Neural cell (in vitro differentiated cells): ENCODE results near the gene TPH2. TPM values are rescaled to one million over a fixed set of nuclear protein-coding genes. Genes with fewer than 3 reads are reported as not detected.

Source experiments
- H2AFZ ChIP-seq: fragments of 200-600, 300-800 bp; sonication (generic), shearing (Covaris generic); 2 replicates; pipeline ENCODE4 v1.6.0; 2014; ENCODE audit warnings: low read depth, mild to moderate bottlenecking, antibody characterized with exemption, low read length, moderate library complexity
- H3F3A ChIP-seq: fragments of 200-600 bp; shearing (Covaris generic); 2 replicates; pipeline ENCODE4 v1.6.1; 2016; ENCODE audit warnings: mild to moderate bottlenecking, moderate library complexity, mixed read lengths, antibody characterized with exemption, low read length; ENCODE audit not compliant: insufficient read depth, poor library complexity, severe bottlenecking
- H3K27ac ChIP-seq: fragments of 200-600, 300-800 bp; sonication (generic), shearing (Covaris generic); 2 replicates; pipeline ENCODE4 v1.5.1; 2014; ENCODE audit warnings: mild to moderate bottlenecking, low read length, moderate library complexity
- H3K27me3 ChIP-seq: fragments of 300-800, 200-600 bp; sonication (generic), shearing (Covaris generic); 2 replicates; pipeline ENCODE4 v1.6.0; 2014; ENCODE audit warnings: mild to moderate bottlenecking, low read depth, low read length, moderate library complexity; ENCODE audit not compliant: insufficient read depth
- H3K36me3 ChIP-seq: fragments of 300-800, 200-600 bp; sonication (generic), shearing (Covaris generic); 2 replicates; pipeline ENCODE4 v1.5.1; 2014; ENCODE audit warnings: mild to moderate bottlenecking, antibody characterized with exemption, low read length, moderate library complexity; ENCODE audit not compliant: insufficient read depth
- H3K4me2 ChIP-seq: fragments of 300-800, 200-600 bp; sonication (generic), shearing (Covaris generic); 2 replicates; pipeline ENCODE4 v1.6.0; 2014; ENCODE audit warnings: mild to moderate bottlenecking, low read length
- H3K4me3 ChIP-seq: fragments of 300-800, 200-600 bp; sonication (generic), shearing (Covaris generic); 2 replicates; pipeline ENCODE4 v1.5.1; 2014; ENCODE audit warnings: mild to moderate bottlenecking, low read length, moderate library complexity
- H3K79me2 ChIP-seq: fragments of 200-600 bp; shearing (Covaris generic); replicated peaks from 2 replicates; pipeline ENCODE4 v1.6.0; 2014; ENCODE audit warnings: mild to moderate bottlenecking, low read length, moderate library complexity; ENCODE audit not compliant: insufficient read depth
- H3K9ac ChIP-seq: fragments of 300-800, 200-600 bp; sonication (generic), shearing (Covaris generic); 2 replicates; pipeline ENCODE4 v1.6.1; 2016; ENCODE audit warnings: mild to moderate bottlenecking, low read length, mixed read lengths
- H3K9me2 ChIP-seq: fragments of 200-600 bp; shearing (Covaris generic); 2 replicates; pipeline ENCODE4 v1.6.1; 2016; ENCODE audit warnings: mild to moderate bottlenecking, low read length, mixed read lengths; ENCODE audit not compliant: insufficient read depth
- H3K9me3 ChIP-seq: fragments of 200-600, 300-800 bp; sonication (generic), shearing (Covaris generic); 2 replicates; pipeline ENCODE4 v1.6.1; 2016; ENCODE audit warnings: mild to moderate bottlenecking, mixed run types, low read length, moderate library complexity, mixed read lengths
- H4K20me1 ChIP-seq: fragments of 200-600 bp; shearing (Covaris generic); 2 replicates; pipeline ENCODE4 v1.6.1; 2016; ENCODE audit warnings: mild to moderate bottlenecking, mixed run types; ENCODE audit not compliant: insufficient read depth
- EP300 ChIP-seq: fragments of 450-650 bp; conservative IDR thresholded peaks from 2 replicates; pipeline ENCODE4 v1.6.1; 2014; ENCODE audit warnings: antibody characterized with exemption, mild to moderate bottlenecking, moderate library complexity; ENCODE audit not compliant: poor library complexity, severe bottlenecking
- EZH2 ChIP-seq: fragments of 200-600, 300-800 bp; shearing (Covaris generic), sonication (generic); IDR thresholded peaks from 2 replicates; pipeline ENCODE4 v1.6.1; 2014; ENCODE audit warnings: antibody characterized with exemption, low read length, borderline replicate concordance, mild to moderate bottlenecking; ENCODE audit not compliant: insufficient read depth, poor library complexity, severe bottlenecking
- MXI1 ChIP-seq: fragments of 450-650 bp; conservative IDR thresholded peaks from 2 replicates; pipeline ENCODE4 v1.6.1; 2014; ENCODE audit warnings: antibody characterized with exemption, mild to moderate bottlenecking; ENCODE audit not compliant: poor library complexity, severe bottlenecking
- POLR2AphosphoS5 ChIP-seq: IDR thresholded peaks from 2 replicates; pipeline ENCODE4 v1.6.1; 2012
- RAD21 ChIP-seq: fragments of 450-650 bp; conservative IDR thresholded peaks from 2 replicates; pipeline ENCODE4 v1.6.1; 2014; ENCODE audit warnings: antibody characterized with exemption, mild to moderate bottlenecking, moderate library complexity
- SMC3 ChIP-seq: fragments of 450-650 bp; conservative IDR thresholded peaks from 2 replicates; pipeline ENCODE4 v1.6.1; 2014; ENCODE audit warnings: antibody characterized with exemption, mild to moderate bottlenecking, moderate library complexity; ENCODE audit not compliant: poor library complexity
- TAF1 ChIP-seq: IDR thresholded peaks from 2 replicates; pipeline ENCODE4 v1.6.1; 2012; ENCODE audit warnings: low read depth
- polyA plus RNA-seq: library from polyadenylated mRNA; depleted of rRNA; stranded (reverse); fragments of >200 nt; gene quantifications from 2 replicates; pipeline ENCODE4 v1.2.3, GENCODE V29; 2014
- TF ChIP-seq, protein P1 (sequence below): IDR thresholded peaks from 2 replicates; pipeline ENCODE4 v1.6.1; 2012; ENCODE audit warnings: borderline replicate concordance
- TF ChIP-seq, protein P2 (sequence below): fragments of 450-650 bp; IDR thresholded peaks from 2 replicates; pipeline ENCODE4 v1.5.1; 2014; ENCODE audit warnings: antibody characterized with exemption, mild to moderate bottlenecking, moderate library complexity; ENCODE audit not compliant: poor library complexity, severe bottlenecking

TPH2 gene
- polyA plus RNA-seq, 1 donor from 2014 or later = 0.33 TPM

DNA sequence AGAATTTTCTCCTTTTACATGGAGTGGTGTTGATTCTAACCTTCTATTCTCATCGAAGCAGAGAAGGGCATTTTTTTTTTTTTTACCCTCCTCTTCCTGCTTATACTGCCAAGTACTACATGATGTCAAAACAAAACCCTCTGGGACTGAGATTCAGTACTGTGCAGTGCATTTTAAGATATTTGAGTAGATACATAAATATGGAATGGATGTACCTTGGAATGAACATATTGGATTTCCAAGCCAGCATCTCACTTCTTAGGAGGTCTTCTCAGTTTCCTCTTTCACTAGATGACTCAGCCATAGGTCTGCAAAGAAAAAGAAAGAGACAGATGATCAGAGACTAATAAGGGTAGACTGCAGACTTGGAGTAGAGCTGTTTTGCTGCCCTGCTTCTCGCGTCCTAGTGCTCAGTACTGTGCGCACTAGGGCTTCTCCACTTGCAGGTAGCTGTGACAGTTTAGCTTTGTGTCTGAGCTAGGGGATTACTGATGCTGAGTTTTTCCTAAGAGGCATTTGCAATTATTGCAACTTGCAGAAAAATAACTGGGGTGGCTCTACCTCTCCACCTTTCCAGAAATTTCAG lies 20.4 kb downstream of the TPH2 start:
- no peaks in the 10 kb centered on the region for H3K36me3 ChIP-seq
- no peaks in the 10 kb centered on the region for H3K27me3 ChIP-seq
- peak overlapping the region; percentile 74 for H3K27ac ChIP-seq
- H3K79me2 ChIP-seq = no peaks in the 10 kb centered on the region
- H2AFZ ChIP-seq = no peak overlapping the region
- no peaks in the 10 kb centered on the region for H3F3A ChIP-seq
- no peak for TF ChIP-seq TAF1
- no peak for TF ChIP-seq RAD21
- TF ChIP-seq, protein P1, sequence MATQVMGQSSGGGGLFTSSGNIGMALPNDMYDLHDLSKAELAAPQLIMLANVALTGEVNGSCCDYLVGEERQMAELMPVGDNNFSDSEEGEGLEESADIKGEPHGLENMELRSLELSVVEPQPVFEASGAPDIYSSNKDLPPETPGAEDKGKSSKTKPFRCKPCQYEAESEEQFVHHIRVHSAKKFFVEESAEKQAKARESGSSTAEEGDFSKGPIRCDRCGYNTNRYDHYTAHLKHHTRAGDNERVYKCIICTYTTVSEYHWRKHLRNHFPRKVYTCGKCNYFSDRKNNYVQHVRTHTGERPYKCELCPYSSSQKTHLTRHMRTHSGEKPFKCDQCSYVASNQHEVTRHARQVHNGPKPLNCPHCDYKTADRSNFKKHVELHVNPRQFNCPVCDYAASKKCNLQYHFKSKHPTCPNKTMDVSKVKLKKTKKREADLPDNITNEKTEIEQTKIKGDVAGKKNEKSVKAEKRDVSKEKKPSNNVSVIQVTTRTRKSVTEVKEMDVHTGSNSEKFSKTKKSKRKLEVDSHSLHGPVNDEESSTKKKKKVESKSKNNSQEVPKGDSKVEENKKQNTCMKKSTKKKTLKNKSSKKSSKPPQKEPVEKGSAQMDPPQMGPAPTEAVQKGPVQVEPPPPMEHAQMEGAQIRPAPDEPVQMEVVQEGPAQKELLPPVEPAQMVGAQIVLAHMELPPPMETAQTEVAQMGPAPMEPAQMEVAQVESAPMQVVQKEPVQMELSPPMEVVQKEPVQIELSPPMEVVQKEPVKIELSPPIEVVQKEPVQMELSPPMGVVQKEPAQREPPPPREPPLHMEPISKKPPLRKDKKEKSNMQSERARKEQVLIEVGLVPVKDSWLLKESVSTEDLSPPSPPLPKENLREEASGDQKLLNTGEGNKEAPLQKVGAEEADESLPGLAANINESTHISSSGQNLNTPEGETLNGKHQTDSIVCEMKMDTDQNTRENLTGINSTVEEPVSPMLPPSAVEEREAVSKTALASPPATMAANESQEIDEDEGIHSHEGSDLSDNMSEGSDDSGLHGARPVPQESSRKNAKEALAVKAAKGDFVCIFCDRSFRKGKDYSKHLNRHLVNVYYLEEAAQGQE = peak; percentile 33
- H3K9me2 ChIP-seq = no peaks in the 10 kb centered on the region
- H3K4me3 ChIP-seq = peak overlapping the region; percentile 19
- H3K4me2 ChIP-seq = no peak overlapping the region
- H3K9ac ChIP-seq = peak overlapping the region; percentile 2
- H4K20me1 ChIP-seq = no peaks in the 10 kb centered on the region
- no peaks in the 10 kb centered on the region for H3K9me3 ChIP-seq

DNA sequence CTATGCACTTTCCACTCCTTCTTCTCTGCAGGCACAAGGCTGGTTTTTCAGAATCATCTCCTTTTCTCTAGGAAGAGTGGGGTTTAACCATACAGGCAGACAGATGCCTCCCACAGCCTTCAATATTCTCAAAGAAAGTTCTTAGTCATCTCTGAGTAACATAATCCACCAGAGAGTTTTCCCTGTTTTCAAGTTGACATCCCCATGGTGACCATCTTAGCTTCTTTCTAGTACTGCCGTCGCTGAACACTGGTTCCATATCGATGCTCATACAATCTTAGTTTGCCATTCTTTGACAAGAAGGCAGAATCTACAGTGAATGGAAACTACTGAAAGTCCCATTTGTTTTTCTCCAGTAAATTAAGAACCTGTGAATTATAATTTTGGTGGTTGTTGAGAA lies 28.6 kb downstream of the TPH2 start:
- no peaks in the 10 kb centered on the region for H3K79me2 ChIP-seq
- H4K20me1 ChIP-seq = no peaks in the 10 kb centered on the region
- no peak overlapping the region for H2AFZ ChIP-seq
- no peaks in the 10 kb centered on the region for H3K9me3 ChIP-seq
- H3K4me3 ChIP-seq = no peak overlapping the region
- H3K9me2 ChIP-seq = no peaks in the 10 kb centered on the region
- H3K9ac ChIP-seq = no peak overlapping the region
- H3K4me2 ChIP-seq = no peak overlapping the region
- no peaks in the 10 kb centered on the region for H3F3A ChIP-seq
- no peaks in the 10 kb centered on the region for H3K27me3 ChIP-seq
- no peak overlapping the region for H3K27ac ChIP-seq
- H3K36me3 ChIP-seq = no peaks in the 10 kb centered on the region
- no peak for TF ChIP-seq TAF1
- TF ChIP-seq POLR2AphosphoS5 = no peak
- TF ChIP-seq EP300 = no peak
- no peak for TF ChIP-seq RAD21
- TF ChIP-seq MXI1 = no peak
- no peak for TF ChIP-seq EZH2
- TF ChIP-seq SMC3 = no peak
- TF ChIP-seq, protein P2, sequence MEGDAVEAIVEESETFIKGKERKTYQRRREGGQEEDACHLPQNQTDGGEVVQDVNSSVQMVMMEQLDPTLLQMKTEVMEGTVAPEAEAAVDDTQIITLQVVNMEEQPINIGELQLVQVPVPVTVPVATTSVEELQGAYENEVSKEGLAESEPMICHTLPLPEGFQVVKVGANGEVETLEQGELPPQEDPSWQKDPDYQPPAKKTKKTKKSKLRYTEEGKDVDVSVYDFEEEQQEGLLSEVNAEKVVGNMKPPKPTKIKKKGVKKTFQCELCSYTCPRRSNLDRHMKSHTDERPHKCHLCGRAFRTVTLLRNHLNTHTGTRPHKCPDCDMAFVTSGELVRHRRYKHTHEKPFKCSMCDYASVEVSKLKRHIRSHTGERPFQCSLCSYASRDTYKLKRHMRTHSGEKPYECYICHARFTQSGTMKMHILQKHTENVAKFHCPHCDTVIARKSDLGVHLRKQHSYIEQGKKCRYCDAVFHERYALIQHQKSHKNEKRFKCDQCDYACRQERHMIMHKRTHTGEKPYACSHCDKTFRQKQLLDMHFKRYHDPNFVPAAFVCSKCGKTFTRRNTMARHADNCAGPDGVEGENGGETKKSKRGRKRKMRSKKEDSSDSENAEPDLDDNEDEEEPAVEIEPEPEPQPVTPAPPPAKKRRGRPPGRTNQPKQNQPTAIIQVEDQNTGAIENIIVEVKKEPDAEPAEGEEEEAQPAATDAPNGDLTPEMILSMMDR = no peak
- TF ChIP-seq, protein P1 = no peak
